Mucosa of descending colon (tissue), 3 donors: ENCODE measurements around the gene ZNF213. TPM values are rescaled to one million over a fixed set of nuclear protein-coding genes. Genes with fewer than 3 reads are reported as not detected.
A peak's percentile ranks its signal among the peaks of the same experiment; 100 is the strongest.

Experiments
- ATAC-seq: fragments of 200-7000 bp; cut with Tn5 transposase; one replicate; pipeline ENCODE4 v1.9.1; 2020; ENCODE audit warnings: mild to moderate bottlenecking, moderate library complexity
- DNase-seq, 3 donors: peaks; one replicate each; pipeline ENCODE4 v3.0.0-alpha.2; 2020
- H3K36me3 ChIP-seq: fragments of 200-600 bp; one replicate; pipeline ENCODE4 v1.8.0; 2021; ENCODE audit warnings: low read depth, mild to moderate bottlenecking
- H3K4me1 ChIP-seq: fragments of 200-600 bp; one replicate; pipeline ENCODE4 v1.8.0; 2021; ENCODE audit warnings: low read depth, mild to moderate bottlenecking
- H3K4me3 ChIP-seq: fragments of 200-600 bp; one replicate; pipeline ENCODE4 v1.8.0; 2021; ENCODE audit warnings: mild to moderate bottlenecking
- H3K9me3 ChIP-seq: fragments of 200-600 bp; one replicate; pipeline ENCODE4 v1.8.0; 2021; ENCODE audit warnings: mild to moderate bottlenecking
- intact Hi-C, 2 donors: fragments of 100-400 bp; cut with DNase I in 1 of 2; cut with micrococcal nuclease in 1 of 2; formaldehyde crosslinking; loops; one replicate each; pipeline versions ENCODE4 v1.11.0 to v1.11.1; 2022; cut with DNase I, micrococcal nuclease
- total RNA-seq, 3 donors: library from RNA; stranded (reverse); fragmentation: NEBNext Ultra II Directional in 2 of 3; extraction: Animal tissue kit (Norgen Biotek cat#: 25700) in 2 of 3; gene quantifications; one replicate each; pipeline versions ENCODE4 v1.2.1 to v1.2.4, GENCODE V29; 2021 to 2023
- TF ChIP-seq, protein P1 (sequence below): fragments of 200-600 bp; IDR thresholded peaks from one replicate; pipeline ENCODE4 v1.8.0; 2022; ENCODE audit warnings: antibody characterized with exemption, mild to moderate bottlenecking
- donor health status: DM: no; HTN: no; CAD: no; lungs with moderate emphysema.
- donor health status: DM: no; HTN: no; CAD: no.
- donor health status: DM: no; HTN: yes; CAD: no.

The ZNF213 gene
- total RNA-seq, 3 donors from 2014 or later: 10.3 to 18.1 (median 14.1) TPM

GRCh38 chr16:3142770-3143169 is 7.9 kb downstream of the ZNF213 start:
- TF ChIP-seq, protein P1, sequence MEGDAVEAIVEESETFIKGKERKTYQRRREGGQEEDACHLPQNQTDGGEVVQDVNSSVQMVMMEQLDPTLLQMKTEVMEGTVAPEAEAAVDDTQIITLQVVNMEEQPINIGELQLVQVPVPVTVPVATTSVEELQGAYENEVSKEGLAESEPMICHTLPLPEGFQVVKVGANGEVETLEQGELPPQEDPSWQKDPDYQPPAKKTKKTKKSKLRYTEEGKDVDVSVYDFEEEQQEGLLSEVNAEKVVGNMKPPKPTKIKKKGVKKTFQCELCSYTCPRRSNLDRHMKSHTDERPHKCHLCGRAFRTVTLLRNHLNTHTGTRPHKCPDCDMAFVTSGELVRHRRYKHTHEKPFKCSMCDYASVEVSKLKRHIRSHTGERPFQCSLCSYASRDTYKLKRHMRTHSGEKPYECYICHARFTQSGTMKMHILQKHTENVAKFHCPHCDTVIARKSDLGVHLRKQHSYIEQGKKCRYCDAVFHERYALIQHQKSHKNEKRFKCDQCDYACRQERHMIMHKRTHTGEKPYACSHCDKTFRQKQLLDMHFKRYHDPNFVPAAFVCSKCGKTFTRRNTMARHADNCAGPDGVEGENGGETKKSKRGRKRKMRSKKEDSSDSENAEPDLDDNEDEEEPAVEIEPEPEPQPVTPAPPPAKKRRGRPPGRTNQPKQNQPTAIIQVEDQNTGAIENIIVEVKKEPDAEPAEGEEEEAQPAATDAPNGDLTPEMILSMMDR: no peak
- DNase-seq: peak in 1 of 3 donors; percentile 48
- H3K4me3 ChIP-seq: no peak overlapping the region
- H3K36me3 ChIP-seq: no peaks in the 10 kb centered on the region
- H3K9me3 ChIP-seq: no peaks in the 10 kb centered on the region
- intact Hi-C loops: no loop called here
- ATAC-seq: no peak
- H3K4me1 ChIP-seq: peaks cover 8% of the 10 kb centered on the region

GRCh38 chr16:3143189-3143588 is 8.4 kb downstream of the ZNF213 start:
- intact Hi-C loops: no loop called here
- ATAC-seq: no peak
- H3K9me3 ChIP-seq: no peaks in the 10 kb centered on the region
- H3K4me3 ChIP-seq: no peak overlapping the region
- H3K36me3 ChIP-seq: no peaks in the 10 kb centered on the region
- H3K4me1 ChIP-seq: peaks cover 8% of the 10 kb centered on the region
- DNase-seq: peak in 1 of 3 donors; percentile 41
- TF ChIP-seq, protein P1: no peak

- peaks cover 8% of the 10 kb centered on the region for H3K4me1 ChIP-seq
- TF ChIP-seq, protein P1: no peak
- H3K4me3 ChIP-seq: no peak overlapping the region
- intact Hi-C loops: no loop called here
- ATAC-seq (peak; percentile 94), DNase-seq (peak; percentile 68 to 81 (median 76))
- no peaks in the 10 kb centered on the region for H3K36me3 ChIP-seq
- H3K9me3 ChIP-seq: no peaks in the 10 kb centered on the region
These were observed 8.9 kb downstream of the ZNF213 start for GRCh38 chr16:3143598-3144320.

DNA sequence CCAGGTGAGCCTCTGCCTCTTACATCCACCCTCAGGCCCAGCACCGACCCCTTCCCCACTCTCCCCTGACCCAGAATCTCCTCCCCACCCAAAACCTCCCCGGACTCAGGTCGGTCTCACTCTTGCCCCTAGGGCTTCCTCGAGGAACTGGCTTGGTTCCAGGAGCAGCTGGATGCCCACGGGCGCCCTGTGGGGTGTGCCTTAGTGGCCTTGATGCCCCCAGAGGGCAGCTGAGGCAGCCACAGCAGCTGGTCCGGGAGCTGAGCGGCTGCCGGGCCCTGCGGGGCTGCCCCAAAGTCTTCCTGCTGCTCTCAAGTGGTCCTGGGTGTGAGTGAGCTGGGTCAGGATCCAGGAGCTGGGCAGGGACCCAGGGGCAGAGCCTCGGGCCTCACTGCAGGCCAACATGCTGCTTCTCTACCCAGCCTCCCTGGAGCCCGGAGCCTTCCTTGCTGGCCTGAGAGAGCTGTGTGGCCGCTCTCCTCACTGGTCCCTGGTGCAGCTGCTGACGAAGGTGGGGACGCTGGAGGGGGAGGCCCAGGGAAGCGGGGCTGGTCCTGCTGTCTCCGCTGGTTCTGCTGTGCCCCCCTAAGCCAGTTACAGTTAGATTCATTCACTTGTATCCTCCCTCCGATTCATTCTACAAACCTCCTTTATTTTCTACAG is 9.6 kb downstream of the ZNF213 start:
- TF ChIP-seq, protein P1: no peak
- intact Hi-C loops: no loop called here
- Histone ChIP-seq H3K4me1 (peaks cover 9% of the 10 kb centered on the region), H3K4me3 (no peak overlapping the region), H3K36me3 (no peaks in the 10 kb centered on the region), H3K9me3 (no peaks in the 10 kb centered on the region)
- peak; percentile 3 for ATAC-seq
- peak in 1 of 3 donors; percentile 39 for DNase-seq

GRCh38 chr16:3145151-3145550 is 10.3 kb downstream of the ZNF213 start:
- H3K9me3 ChIP-seq: no peaks in the 10 kb centered on the region
- no peaks in the 10 kb centered on the region for H3K36me3 ChIP-seq
- H3K4me1 ChIP-seq: peaks cover 12% of the 10 kb centered on the region
- H3K4me3 ChIP-seq: no peak overlapping the region
- ATAC-seq (no peak), DNase-seq (peak in 1 of 3 donors; percentile 42)
- intact Hi-C loops: no loop called here
- TF ChIP-seq, protein P1: no peak
